PFSK-1 (cell line): ENCODE measurements around the gene MICU1.

Experiments
- FOXP2 ChIP-seq: optimal IDR thresholded peaks from 2 replicates; pipeline ENCODE3; 2011; ENCODE audit warnings: borderline replicate concordance, control low read depth, inconsistent platforms; ENCODE audit not compliant: insufficient read depth; ENCODE audit errors: extremely low read length, extremely low read depth
- POLR2AphosphoS5 ChIP-seq: IDR thresholded peaks from 2 replicates; pipeline ENCODE4 v1.6.1; 2012; ENCODE audit warnings: low read depth, mild to moderate bottlenecking, control low read depth, low read length, moderate library complexity
- SIN3A ChIP-seq: IDR thresholded peaks from 2 replicates; pipeline ENCODE4 v1.6.1; 2012; ENCODE audit warnings: mild to moderate bottlenecking, low read length, moderate library complexity, borderline replicate concordance; ENCODE audit not compliant: insufficient read depth
- TAF1 ChIP-seq: IDR thresholded peaks from 2 replicates; pipeline ENCODE4 v1.6.1; 2012; ENCODE audit warnings: low read length, control low read depth, borderline replicate concordance; ENCODE audit not compliant: insufficient read depth
- TF ChIP-seq, protein P1 (sequence below), 2 experiments: IDR thresholded peaks; 2 replicates each; pipeline versions ENCODE4 v1.6.1 to v1.8.0; 2011 to 2012; ENCODE audit warnings: low read depth in 2 of 2, low read length in 2 of 2, control low read depth in 1 of 2, inconsistent platforms in 1 of 2, mild to moderate bottlenecking in 1 of 2, moderate library complexity in 1 of 2; ENCODE audit not compliant: insufficient read depth in 1 of 2

Gene MICU1

GRCh38 chr10:72414642-72415041 is 211.2 kb downstream of the MICU1 start:
- no peak for TF ChIP-seq FOXP2
- no peak for TF ChIP-seq POLR2AphosphoS5
- no peak for TF ChIP-seq TAF1
- TF ChIP-seq, protein P1, sequence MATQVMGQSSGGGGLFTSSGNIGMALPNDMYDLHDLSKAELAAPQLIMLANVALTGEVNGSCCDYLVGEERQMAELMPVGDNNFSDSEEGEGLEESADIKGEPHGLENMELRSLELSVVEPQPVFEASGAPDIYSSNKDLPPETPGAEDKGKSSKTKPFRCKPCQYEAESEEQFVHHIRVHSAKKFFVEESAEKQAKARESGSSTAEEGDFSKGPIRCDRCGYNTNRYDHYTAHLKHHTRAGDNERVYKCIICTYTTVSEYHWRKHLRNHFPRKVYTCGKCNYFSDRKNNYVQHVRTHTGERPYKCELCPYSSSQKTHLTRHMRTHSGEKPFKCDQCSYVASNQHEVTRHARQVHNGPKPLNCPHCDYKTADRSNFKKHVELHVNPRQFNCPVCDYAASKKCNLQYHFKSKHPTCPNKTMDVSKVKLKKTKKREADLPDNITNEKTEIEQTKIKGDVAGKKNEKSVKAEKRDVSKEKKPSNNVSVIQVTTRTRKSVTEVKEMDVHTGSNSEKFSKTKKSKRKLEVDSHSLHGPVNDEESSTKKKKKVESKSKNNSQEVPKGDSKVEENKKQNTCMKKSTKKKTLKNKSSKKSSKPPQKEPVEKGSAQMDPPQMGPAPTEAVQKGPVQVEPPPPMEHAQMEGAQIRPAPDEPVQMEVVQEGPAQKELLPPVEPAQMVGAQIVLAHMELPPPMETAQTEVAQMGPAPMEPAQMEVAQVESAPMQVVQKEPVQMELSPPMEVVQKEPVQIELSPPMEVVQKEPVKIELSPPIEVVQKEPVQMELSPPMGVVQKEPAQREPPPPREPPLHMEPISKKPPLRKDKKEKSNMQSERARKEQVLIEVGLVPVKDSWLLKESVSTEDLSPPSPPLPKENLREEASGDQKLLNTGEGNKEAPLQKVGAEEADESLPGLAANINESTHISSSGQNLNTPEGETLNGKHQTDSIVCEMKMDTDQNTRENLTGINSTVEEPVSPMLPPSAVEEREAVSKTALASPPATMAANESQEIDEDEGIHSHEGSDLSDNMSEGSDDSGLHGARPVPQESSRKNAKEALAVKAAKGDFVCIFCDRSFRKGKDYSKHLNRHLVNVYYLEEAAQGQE (IDR thresholded peaks at IDR 0.05; ENCODE audit: insufficient read depth in 1 of 2, low read depth in 2 of 2, low read length in 2 of 2), result no peak
- TF ChIP-seq SIN3A, result no peak

GRCh38 chr10:72409167-72409566 is 216.7 kb downstream of the MICU1 start:
- no peak for TF ChIP-seq POLR2AphosphoS5

DNA sequence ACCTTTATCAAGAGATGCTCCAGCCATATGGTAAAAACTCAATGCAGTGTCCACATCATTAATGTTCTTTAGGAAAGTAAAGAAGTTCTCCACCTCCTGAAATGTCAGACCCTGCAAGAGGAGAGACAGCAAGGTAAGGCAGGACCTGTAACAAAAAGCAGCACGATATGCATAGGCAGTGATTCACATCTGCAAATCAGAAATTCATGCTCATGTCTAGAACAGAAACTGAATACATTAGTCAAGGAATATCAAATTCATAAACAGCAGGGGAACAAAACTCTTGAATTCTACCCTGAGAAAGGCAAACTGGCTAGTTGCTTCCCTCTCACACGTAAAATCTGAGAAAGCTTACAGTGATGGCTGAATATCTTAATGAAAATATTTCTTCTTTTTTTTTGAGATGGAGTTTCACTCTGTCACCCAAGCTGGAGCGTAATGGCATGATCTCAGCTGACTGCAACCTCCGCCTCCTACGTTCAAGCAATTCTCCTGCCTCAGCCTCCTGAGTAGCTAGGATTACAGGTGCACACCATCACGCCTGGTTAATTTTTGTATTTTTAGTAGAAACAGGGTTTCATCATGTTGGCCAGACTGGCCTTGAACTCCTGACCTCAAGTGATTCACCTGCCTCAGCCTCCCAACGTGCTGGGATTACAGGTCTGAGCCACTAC is 217.8 kb downstream of the MICU1 start:
- TF ChIP-seq, protein P1 (IDR thresholded peaks at IDR 0.05; ENCODE audit: insufficient read depth in 1 of 2, low read depth in 2 of 2, low read length in 2 of 2), result no peak
- TF ChIP-seq POLR2AphosphoS5 (no peak), FOXP2 (no peak), SIN3A (no peak), TAF1 (no peak)

- TF ChIP-seq SIN3A, result no peak
- TF ChIP-seq, protein P1 (IDR thresholded peaks at IDR 0.05; ENCODE audit: insufficient read depth in 1 of 2, low read depth in 2 of 2, low read length in 2 of 2), result no peak
- TF ChIP-seq TAF1, result no peak
- TF ChIP-seq FOXP2, result no peak
- no peak for TF ChIP-seq POLR2AphosphoS5
These were observed 218.4 kb downstream of the MICU1 start for GRCh38 chr10:72407471-72407870.

- TF ChIP-seq FOXP2 (no peak), SIN3A (no peak), POLR2AphosphoS5 (no peak), TAF1 (no peak)
- TF ChIP-seq, protein P1 (IDR thresholded peaks at IDR 0.05; ENCODE audit: insufficient read depth in 1 of 2, low read depth in 2 of 2, low read length in 2 of 2), result no peak
These were observed 233.3 kb downstream of the MICU1 start for GRCh38 chr10:72392571-72392970.
